Upper lobe of left lung (tissue), 4 donors: ENCODE results near the gene PTGES3L.
"Not testable (repeated sequence)": the region's sequence is repeated elsewhere in the genome, so short reads cannot be mapped to it uniquely, and the experiment has no call there.

Experiments
- CTCF ChIP-seq, 6 experiments: fragments of 450-650 bp in 4 of 6; fragments of 200-600 bp in 2 of 6; sonication (generic) in 2 of 6; IDR thresholded peaks; one replicate each; pipeline ENCODE4 v1.5.1; 2016 to 2019; ENCODE audit warnings: antibody characterized with exemption in 6 of 6
- POLR2A ChIP-seq, 4 donors: fragments of 450-650 bp; IDR thresholded peaks; one replicate each; pipeline ENCODE4 v1.5.1; 2016 to 2017; ENCODE audit warnings: antibody characterized with exemption in 4 of 4, mild to moderate bottlenecking in 2 of 4
- POLR2AphosphoS5 ChIP-seq, 2 donors: sonication (generic); formaldehyde crosslinking; IDR thresholded peaks; one replicate each; pipeline ENCODE4 v1.5.1; 2017; ENCODE audit warnings: antibody characterized with exemption in 2 of 2

DNA sequence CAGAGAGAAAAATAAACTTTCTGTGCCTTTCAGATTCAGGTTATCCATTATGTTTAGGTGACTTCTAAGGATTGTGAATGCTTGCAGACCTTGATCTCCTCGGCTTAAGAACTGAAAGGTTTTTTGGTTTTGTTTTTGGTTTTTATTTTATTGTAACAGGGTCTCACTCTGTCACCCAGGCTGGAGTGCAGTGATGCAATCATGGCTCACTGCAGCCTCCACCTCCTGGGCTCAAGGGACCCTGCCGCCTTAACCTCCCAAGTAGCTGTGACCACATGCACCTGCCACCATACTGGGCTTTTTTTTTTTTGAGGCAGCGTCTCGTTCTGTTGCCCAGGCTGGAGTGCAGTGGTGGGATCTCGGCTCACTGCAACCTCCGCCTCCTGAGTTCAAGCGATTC lies 56.4 kb downstream of the PTGES3L start:
- not testable (repeated sequence) for TF ChIP-seq CTCF, POLR2A, POLR2AphosphoS5 (IDR thresholded peaks at IDR 0.05)
